Fibroblast of villous mesenchyme (primary cell): ENCODE results near the gene LYPD1. TPM values are rescaled to one million over a fixed set of nuclear protein-coding genes. Genes with fewer than 3 reads are reported as not detected.
A peak's percentile ranks its signal among the peaks of the same experiment; 100 is the strongest.

Experiments used
- DNase-seq: peaks from one replicate; pipeline ENCODE4 v3.0.0-alpha.2; 2010; ENCODE audit warnings: low read depth
- H3K4me3 ChIP-seq: 2 replicates; pipeline ENCODE4 v1.5.1; 2011; ENCODE audit warnings: low read depth, mild to moderate bottlenecking, low read length
- total RNA-seq: library from RNA; depleted of rRNA; stranded (reverse); fragments of >200 nt; gene quantifications from 2 replicates; pipeline ENCODE4 v1.2.3, GENCODE V29; 2012
- TF ChIP-seq, protein P1 (sequence below): IDR thresholded peaks from 2 replicates; pipeline ENCODE4 v1.5.1; 2012; ENCODE audit warnings: low read depth, mild to moderate bottlenecking, low read length; ENCODE audit not compliant: insufficient read depth

LYPD1 gene
- total RNA-seq, 1 donor: 16.0 TPM

DNA sequence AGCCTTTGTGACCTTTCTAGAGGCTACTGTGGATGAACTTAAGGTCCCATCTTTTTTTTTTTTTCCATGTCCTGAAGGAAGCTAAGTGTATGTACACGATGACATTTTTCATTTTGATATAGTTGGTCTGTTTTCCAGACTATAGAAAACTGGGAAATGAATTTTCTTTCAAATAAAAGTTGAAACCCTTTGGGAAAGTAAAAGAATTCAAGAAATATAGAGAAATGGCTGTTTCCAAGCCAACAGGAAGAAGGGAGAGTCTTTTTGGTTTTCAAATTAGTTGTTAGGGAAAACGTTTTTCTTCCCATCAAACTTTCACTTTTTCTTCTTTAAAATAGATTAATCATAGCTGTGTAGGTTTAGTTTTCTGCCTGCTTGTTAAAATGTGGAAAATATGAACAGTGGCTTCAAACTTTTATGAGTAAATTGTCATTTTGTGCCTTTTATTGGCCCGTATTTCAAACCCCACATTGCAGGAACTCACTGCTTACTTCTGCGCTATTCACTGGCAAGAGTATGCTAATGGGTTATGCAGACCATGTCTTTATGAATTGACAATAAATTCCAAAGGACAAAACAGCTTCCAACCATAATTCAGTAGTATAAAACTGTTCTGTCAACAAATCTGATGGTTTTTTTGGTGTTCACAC is 27.7 kb upstream of the LYPD1 start:
- H3K4me3 ChIP-seq: no peak overlapping the region
- no peak for DNase-seq
- TF ChIP-seq, protein P1, sequence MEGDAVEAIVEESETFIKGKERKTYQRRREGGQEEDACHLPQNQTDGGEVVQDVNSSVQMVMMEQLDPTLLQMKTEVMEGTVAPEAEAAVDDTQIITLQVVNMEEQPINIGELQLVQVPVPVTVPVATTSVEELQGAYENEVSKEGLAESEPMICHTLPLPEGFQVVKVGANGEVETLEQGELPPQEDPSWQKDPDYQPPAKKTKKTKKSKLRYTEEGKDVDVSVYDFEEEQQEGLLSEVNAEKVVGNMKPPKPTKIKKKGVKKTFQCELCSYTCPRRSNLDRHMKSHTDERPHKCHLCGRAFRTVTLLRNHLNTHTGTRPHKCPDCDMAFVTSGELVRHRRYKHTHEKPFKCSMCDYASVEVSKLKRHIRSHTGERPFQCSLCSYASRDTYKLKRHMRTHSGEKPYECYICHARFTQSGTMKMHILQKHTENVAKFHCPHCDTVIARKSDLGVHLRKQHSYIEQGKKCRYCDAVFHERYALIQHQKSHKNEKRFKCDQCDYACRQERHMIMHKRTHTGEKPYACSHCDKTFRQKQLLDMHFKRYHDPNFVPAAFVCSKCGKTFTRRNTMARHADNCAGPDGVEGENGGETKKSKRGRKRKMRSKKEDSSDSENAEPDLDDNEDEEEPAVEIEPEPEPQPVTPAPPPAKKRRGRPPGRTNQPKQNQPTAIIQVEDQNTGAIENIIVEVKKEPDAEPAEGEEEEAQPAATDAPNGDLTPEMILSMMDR: no peak

DNA sequence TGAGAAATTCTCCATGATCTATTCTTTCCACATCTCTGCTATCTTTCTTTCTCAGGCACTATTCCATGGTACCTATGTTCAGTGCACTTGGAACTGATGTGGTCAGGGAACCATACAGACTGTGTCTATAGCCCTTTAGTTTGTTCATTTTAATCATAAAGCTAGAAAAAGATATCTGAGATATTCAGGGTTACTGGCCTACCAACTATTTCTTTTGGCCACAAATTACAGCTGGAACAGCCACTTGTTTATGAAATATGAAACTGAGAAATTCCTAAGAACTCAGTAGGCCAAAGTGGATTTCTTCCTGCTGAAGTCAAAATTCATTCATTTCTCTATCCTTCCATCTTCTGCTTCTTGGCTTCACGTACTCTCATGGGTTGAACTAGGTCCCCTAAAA is 22.8 kb upstream of the LYPD1 start:
- TF ChIP-seq, protein P1: no peak
- peak; percentile 25 for DNase-seq
- H3K4me3 ChIP-seq: no peak overlapping the region

DNA sequence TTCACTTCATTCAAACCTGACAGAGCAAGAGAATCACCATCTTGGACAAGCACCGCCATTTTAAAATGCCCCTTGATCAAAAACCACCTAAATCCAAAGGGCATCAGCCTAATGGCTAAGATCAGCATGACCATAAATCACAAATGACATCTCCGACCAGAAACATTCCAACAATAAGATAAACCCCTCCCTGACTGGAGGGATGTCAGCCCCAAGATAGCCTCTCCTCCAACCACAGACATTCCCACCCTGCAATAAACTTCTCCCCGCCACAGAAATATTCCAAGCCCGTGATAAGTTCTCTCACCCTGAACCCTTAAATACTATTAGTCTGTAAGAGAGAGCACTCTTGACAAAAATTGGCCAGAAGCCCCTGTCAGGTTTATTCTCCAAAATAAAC is 21.6 kb upstream of the LYPD1 start:
- no peak for DNase-seq
- no peak overlapping the region for H3K4me3 ChIP-seq
- TF ChIP-seq, protein P1: no peak

DNA sequence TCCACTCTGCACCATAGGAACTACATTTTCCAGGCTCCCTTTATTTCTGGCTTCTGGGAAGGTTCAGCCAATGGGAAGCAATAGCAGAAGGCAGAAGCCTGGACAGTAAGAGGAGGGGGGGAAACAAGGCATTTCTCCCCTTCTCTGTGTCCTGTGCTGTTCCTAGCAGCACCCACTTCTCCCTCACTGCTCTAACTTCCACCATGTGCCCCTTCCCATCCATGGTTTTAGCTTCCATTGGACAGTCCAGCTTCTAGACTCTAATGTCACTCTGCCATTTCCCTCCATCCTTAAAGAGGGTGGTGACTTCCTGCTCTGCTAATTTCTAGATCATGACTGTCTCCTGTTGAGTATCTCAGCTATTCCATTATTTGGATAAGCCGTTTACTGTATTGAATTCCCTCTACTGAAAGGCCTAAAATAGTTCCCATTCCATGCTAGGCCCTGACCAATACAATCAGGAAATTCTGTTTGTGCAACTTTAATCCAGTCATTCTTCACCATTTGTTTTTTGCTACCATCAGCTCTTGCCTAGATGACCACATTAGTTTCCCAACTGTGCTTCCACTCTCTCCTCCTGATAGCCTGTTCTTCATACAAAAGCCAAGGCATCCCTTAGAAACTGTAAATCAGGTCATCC is 20.8 kb upstream of the LYPD1 start:
- H3K4me3 ChIP-seq: no peak overlapping the region
- TF ChIP-seq, protein P1: no peak
- no peak for DNase-seq

- H3K4me3 ChIP-seq: no peak overlapping the region
- DNase-seq: no peak
- TF ChIP-seq, protein P1: no peak
These were observed 11.8 kb upstream of the LYPD1 start for GRCh38 chr2:132681766-132682165.

GRCh38 chr2:132680544-132680943 is 10.5 kb upstream of the LYPD1 start:
- DNase-seq: no peak
- H3K4me3 ChIP-seq: no peak overlapping the region
- TF ChIP-seq, protein P1: no peak
